GM18526 (cell line): Measurements from ENCODE around the gene UTP18.

Experiments used
- POLR2A ChIP-seq: IDR thresholded peaks from 3 replicates; pipeline ENCODE4 v1.6.1; 2011; ENCODE audit not compliant: insufficient read length; ENCODE audit errors: extremely low read depth

UTP18 gene

GRCh38 chr17:51256101-51256500 is 4.2 kb upstream of the UTP18 start:
- TF ChIP-seq POLR2A = no peak

GRCh38 chr17:51257150-51258081 is 2.9 kb upstream of the UTP18 start:
- TF ChIP-seq POLR2A = no peak

DNA sequence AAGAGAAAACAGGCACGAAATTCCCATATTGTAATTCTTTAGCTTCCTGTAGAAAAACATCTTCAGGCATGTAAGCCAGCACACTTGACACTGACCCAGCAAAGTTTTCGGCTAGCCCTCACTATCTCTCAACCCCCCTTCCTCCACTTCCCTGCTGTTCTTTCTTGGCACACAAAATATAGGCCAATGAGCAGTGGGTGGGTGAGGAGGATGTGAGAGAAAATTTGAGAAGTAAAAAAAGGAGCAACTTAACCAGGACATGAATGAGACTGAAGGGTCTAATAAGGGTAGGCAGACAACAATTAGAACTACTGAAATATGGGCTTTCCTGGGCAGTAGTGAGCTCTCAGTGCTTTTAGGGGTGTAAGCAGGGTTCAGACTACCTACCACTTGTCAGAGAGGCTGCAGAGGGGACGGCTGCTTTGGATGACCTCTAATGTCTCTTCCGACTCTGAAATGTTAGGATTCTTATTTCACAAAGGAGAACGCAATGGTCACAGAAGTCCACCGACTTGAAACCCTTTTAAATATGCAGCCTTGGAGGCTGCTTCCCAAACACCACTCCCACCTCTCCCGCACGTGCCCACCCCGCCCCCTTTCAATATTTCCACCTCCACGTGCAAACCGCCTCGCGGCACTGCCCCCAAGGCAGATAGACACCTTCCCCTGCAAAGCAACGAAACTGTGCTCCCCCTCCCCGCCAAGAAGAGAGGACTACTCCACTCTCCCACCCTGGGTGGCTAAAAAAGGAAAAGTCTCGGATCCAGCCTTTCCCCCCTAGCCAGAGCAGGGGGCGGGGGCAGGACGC is 1.4 kb upstream of the UTP18 start:
- TF ChIP-seq POLR2A = no peak

DNA sequence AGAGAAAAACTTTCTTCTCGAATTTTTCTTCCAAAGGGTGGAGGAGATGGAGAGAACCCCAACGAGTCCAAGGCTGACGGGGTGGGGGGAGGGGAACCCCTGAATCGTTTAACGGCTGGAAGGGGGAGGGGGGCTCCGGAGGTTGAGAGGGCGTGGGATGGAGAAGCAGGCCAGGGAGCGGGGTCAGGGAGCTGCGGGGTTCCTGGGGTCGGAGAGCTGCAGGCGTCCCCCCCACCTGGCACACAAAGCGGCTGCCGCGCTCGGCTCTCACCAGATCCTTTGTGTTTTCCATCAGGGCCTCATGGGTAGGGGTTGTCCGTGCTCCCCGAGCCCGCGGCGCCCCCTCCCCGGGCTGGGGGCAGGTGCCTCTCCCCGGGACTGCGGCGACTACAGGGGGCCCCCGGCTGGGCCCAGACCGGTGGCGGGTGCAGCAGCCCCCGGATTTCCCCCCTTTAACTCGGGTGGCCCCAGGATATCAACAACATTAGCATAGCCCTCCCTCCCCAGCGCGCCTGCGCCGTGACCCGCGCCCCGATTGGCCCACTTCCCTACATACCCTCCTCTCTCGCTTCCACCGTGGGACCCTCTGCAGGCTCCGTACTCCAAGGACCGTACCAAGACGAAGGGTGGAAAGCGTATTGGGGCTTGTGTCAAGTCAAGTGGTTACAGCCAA is 646 bp upstream of the UTP18 start, which contains the start of gene MBTD1:
MBTD1 (minus strand) TSS at position 486 of the 673 bp plus-strand sequence. CDS start 34,888 bp downstream, outside the sequence.
- TF ChIP-seq POLR2A = no peak

- TF ChIP-seq POLR2A = no peak
Observed at GRCh38 chr17:51261024-51261963, 948 bp downstream of the UTP18 start.

GRCh38 chr17:51263006-51263405 is 2.7 kb downstream of the UTP18 start:
- TF ChIP-seq POLR2A = no peak

- no peak for TF ChIP-seq POLR2A
Observed at GRCh38 chr17:51269991-51270390, 9.6 kb downstream of the UTP18 start.

DNA sequence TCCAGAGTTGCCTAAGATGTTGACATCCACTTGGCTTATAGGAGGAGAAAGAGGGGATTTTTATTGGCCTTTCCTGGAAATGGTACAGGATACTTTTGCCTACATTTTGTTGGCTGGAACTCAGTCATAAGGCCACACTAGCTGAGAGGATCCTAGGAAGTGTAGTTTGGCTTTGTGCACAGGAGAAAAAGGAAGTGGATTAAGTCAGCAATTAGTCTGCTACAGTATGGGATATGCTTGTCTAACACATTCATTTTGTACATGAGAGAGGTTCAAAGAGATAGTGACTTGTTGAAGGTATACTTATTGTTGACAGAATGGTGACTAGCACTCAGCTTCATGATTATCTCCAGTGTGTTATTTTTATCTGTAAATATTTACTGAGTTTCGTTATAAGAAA is 10.3 kb downstream of the UTP18 start:
- TF ChIP-seq POLR2A = no peak

DNA sequence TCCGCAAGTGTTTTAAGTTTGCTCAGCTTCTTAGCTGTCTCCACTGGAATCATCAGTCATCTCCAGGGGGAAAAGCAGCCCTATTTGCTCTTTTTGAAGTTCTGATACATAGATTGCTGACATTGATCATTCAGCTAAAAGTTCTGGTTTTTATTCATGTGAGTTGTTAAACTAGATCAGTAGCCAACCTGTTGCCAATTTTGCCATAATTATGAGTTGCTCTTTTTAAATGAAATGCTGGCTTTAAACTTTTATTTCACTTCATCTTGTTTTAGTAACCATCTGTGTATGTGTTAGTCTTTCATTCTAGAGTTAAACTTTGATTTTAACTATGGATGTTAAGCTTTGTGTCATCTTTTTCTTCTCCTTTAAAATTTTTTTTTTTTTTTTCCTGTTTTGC is 12.5 kb downstream of the UTP18 start:
- TF ChIP-seq POLR2A = no peak

- no peak for TF ChIP-seq POLR2A
Observed at GRCh38 chr17:51275381-51275780, 15.0 kb downstream of the UTP18 start.

DNA sequence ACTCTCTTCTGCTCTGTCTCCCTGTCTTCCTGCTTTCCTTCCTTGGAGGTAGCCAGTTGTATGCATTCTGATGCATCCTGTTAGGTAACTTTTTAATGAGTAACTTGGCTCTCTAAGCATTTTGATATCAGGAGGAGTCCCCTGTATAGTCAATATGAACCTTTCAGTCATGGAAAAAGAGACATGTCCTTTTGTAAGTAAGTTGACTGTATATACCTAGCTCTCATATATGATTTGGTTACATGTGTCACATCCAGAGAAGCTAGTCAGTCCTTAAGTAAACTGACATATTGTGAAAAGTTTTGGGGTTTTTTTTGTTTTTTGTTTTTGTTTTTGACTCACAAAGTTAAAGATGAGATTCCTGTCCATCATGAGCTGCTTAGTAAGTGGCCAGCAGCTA is 18.8 kb downstream of the UTP18 start:
- TF ChIP-seq POLR2A = no peak

DNA sequence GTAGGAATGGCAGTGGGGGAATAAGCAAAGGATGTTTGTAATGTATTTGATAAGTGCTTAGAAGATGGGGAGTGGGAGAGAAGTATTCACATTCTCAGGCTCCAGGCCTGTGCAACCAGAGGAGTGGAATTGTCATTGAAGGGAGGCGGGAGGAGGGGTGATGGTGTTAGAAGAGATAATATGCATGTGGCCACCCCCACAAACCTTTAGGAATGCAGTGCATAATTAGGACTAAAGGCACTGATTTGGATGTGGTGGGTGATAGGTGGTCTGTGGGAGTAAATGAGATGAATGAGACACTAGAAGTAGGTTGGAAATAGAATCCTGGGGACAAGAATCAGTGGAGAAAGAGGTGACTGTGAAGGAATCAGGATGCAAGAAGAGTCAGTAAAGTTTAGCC is 27.1 kb downstream of the UTP18 start:
- TF ChIP-seq POLR2A = no peak

- TF ChIP-seq POLR2A = no peak
Observed at GRCh38 chr17:51289696-51290111, 29.4 kb downstream of the UTP18 start.
